ENCODE results near the gene RNF125.

- TF ChIP-seq CTCF (IDR thresholded peaks at IDR 0.05) (no peak), POLR2AphosphoS5 (IDR thresholded peaks at IDR 0.05) (no peak), POLR2A (IDR thresholded peaks at IDR 0.05) (no peak)
Observed at GRCh38 chr18:32057624-32058165, 39.1 kb downstream of the RNF125 start.

All from prostate gland (tissue), 2 donors.